ENCODE results near the gene ZSCAN26.

Gene ZSCAN26

GRCh38 chr6:28326371-28326948 lies 59.5 kb downstream of the ZSCAN26 start:
- no peak for DNase-seq

Data from stimulated activated CD4-positive, alpha-beta T cell treated with anti-CD3 and anti-CD28 coated beads, Interleukin-2, amount 100 ng/mL, for 48 hours (primary cell).